HTERT RPE-1 (cell line): ENCODE measurements around the gene STPG1.

Experiments used
- in situ Hi-C: fragments of 300-500 bp; cut with MboI; formaldehyde crosslinking; loops from 4 replicates; pipeline ENCODE4 v1.14.3; 2020; ENCODE audit warnings: low sequenced_read_pairs

The STPG1 gene

GRCh38 chr1:24321697-24322469, 91.7 kb downstream of the STPG1 start:
- in situ Hi-C loops: no loop called here

GRCh38 chr1:24321126-24321525, 92.5 kb downstream of the STPG1 start:
- in situ Hi-C loops: no loop called here

GRCh38 chr1:24319962-24320361, 93.6 kb downstream of the STPG1 start:
- in situ Hi-C loops: no loop called here

GRCh38 chr1:24319312-24319863, 94.2 kb downstream of the STPG1 start, which contains the start of gene GRHL3:
TSS of gene GRHL3 (plus strand) at chr1:24319357. CDS start at chr1:24319552, 195 bp downstream.
- in situ Hi-C loops: no loop called here

GRCh38 chr1:24318615-24319311, 94.8 kb downstream of the STPG1 start:
- in situ Hi-C loops: no loop called here

DNA sequence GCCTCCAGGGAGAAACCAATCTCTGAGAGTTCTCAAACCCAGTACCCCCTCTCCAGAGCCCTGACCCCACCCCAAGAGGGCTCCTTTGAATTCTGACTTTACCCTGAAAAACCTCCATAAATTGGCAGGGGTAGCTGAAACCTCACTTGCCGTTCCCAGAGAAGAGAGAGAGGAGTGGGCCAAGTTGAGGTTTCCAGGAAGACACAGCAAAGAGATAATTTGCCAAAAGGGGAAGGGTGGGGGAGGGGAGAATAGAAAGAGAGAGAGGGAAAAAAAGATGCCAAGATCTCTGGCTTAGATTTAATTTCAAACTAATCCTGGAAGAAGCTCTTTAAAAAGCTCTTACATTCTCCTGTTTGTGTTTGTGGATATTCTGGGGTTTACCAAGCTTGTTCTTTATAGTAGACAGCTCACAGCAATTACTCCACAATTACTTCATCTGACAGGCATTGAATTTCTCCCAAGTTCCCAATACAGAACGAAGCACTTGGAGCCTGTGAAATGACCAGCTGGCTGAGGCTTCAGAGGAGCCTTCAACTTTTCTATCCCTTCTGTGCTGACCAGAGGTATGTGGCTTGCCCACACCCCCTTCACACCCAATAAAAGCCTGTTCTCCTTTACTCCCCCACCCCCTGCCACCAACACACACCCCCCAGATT, 95.5 kb downstream of the STPG1 start:
- in situ Hi-C loops: no loop called here

DNA sequence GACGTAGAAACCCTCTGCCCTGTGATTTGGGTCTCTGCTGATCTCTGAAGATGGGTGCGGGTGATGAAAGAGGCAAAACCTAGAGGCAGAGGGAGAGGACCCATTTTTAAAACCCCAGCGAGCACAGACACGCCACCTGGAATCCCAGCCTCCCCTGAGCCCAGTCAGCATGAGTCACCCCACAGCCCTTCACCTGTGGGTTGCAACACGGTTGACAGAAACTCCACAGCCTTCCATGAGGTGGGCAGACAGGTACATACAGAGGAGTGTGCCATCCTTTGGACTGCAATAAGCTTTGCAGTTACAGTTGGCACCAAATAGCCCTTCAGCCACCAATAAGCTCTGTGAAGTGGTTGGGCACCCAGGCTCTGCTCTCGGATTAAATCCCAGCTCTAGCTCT, 96.5 kb downstream of the STPG1 start:
- in situ Hi-C loops: no loop called here

DNA sequence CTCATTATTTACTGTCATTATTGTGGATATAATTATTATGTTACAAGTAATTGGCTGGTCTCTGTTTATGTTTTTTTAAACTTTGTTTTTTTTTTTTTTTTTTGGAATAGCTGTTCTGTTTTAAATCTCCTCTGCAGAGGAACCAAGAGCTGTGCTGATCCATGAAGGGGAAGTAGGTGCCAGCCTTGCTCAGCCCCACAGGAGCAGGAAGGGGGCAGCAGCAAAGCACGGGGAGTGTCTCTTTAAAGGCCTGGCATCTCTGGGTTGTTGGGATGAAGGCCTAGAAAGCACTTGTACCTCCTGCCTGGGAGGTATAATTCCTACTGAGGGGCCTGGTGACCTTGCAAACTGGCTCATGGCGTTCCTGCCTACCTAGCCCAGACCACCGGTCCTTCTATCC, 96.9 kb downstream of the STPG1 start:
- in situ Hi-C loops: no loop called here

GRCh38 chr1:24315391-24315790, 98.2 kb downstream of the STPG1 start:
- in situ Hi-C loops: no loop called here

DNA sequence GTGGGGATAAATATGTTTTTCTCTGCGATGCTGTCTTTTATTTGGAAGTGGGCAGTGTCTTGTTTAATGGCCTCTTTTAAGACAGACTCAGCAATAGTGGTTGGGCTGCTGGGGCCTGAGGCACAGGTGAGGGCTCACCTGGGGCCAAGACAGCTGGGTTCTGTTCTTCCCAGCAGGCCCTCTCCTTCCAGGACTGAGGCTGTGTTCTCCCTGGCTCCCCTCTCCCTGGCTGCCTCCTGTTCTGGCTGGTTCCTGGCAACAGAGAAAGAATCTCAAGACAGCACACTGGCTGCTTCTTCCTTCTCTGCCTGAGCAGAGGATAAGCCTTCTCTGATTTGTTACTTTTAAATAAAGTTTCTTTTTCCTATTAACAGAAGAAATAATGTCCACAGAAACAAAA, 101.8 kb downstream of the STPG1 start:
- in situ Hi-C loops: no loop called here

- in situ Hi-C loops: no loop called here
These were observed 102.3 kb downstream of the STPG1 start for GRCh38 chr1:24311234-24311633.

GRCh38 chr1:24309762-24310485, 103.7 kb downstream of the STPG1 start:
- in situ Hi-C loops: no loop called here

DNA sequence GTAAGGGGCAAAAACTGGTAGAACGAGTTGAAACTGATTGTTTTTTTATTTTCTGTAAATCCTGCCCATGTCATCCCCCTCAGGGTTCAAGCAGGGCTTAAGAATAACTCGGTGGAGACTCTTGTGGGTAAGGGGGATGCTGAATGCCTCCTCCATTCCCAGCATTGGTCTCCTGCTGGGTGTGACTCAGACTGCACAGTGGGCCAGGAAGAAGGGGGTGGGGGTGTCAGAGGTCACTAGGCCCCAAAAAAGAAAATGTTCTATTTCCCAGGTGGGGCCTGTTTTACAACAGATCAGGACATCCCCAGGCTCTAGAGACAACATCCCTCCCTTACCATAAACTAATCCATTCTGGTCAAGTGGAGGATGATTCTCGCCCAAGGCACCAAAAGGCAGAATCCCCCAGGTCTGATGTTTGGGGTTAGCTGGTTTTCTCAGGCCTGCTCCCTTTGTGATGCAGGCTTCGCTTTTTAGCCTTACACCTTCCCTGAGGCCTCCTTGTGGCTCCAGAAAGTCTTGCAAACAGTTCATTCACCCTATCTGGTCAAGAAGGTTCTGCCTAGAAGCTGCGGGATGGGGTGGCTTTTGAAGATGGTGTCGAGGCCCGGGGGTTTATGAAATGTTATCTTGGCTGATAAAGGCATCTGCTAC, 105.1 kb downstream of the STPG1 start:
- in situ Hi-C loops: no loop called here
